GM23338 (cell line): ENCODE measurements around the gene DLGAP5.

Source experiments
- EZH2 ChIP-seq: fragments of 200-600 bp; sonication (generic); IDR thresholded peaks from one replicate; pipeline ENCODE4 v1.8.0; 2017; ENCODE audit warnings: antibody characterized with exemption, mild to moderate bottlenecking, low read depth; ENCODE audit not compliant: unreplicated experiment
- EZH2phosphoT487 ChIP-seq: fragments of 200-600 bp; sonication (generic); IDR thresholded peaks from one replicate; pipeline ENCODE4 v1.8.1; 2018; ENCODE audit warnings: antibody characterized with exemption; ENCODE audit not compliant: unreplicated experiment
- JUNB ChIP-seq: IDR thresholded peaks from one replicate; pipeline ENCODE4 v1.6.1; 2016; ENCODE audit warnings: antibody characterized with exemption; ENCODE audit not compliant: unreplicated experiment
- POLR2AphosphoS5 ChIP-seq: IDR thresholded peaks from 2 replicates; pipeline ENCODE4 v1.6.1; 2016; ENCODE audit warnings: antibody characterized with exemption, low read depth
- TF ChIP-seq, protein P1 (sequence below), 2 experiments: fragments of 200-600 bp in 1 of 2; sonication (generic) in 1 of 2; conservative IDR thresholded peaks; 2 replicates each; pipeline versions ENCODE4 v1.5.1 to v1.6.1; 2016 to 2017; ENCODE audit warnings: antibody characterized with exemption in 2 of 2, low read depth in 2 of 2, mild to moderate bottlenecking in 2 of 2, moderate library complexity in 1 of 2
- TF ChIP-seq, protein P2 (sequence below): fragments of 250-450 bp; sonication (Bioruptor Pico); IDR thresholded peaks from 2 replicates; pipeline ENCODE4 v1.5.0; 2020; ENCODE audit warnings: mild to moderate bottlenecking, moderate library complexity
- TF ChIP-seq, protein P3 (sequence below): IDR thresholded peaks from one replicate; pipeline ENCODE4 v1.6.1; 2018; ENCODE audit warnings: antibody characterized with exemption; ENCODE audit not compliant: unreplicated experiment

DNA sequence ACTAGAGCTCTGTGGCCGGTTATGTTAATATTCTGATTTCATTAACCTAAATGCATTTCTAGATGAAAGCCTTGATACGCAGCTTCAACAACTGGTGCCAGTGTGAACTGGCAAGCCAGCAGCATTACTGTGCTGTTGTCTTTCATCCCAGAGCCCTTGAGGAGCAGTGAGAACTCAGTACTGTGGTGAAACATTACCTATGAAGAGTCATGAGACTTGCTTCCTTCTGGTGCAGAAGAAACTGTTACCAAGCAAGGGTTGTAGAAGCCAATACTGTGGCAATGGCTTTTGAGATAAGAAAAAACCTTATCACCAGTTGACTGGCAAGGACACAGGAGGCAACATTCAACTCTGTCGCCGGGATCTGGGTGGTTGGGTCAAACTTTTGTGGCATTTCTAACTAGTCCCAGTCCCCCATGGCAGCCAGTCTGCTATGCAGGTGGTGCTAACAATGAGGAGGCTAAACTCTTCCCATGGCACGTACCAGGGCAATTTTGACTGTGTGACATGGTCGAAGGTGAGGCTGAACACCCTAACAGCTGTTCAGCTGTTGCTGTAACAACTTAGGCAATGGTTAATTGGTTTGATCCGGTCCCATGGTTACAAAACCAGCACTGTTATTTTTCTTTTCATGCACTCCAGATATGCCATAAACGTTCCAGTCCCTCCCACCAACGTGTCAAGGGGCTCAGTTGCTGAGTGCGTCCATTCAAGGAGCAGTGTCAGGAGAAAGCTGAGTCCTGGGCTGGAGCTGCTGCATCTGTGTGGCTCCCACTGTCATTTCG, 74.9 kb downstream of the DLGAP5 start:
- TF ChIP-seq, protein P1, sequence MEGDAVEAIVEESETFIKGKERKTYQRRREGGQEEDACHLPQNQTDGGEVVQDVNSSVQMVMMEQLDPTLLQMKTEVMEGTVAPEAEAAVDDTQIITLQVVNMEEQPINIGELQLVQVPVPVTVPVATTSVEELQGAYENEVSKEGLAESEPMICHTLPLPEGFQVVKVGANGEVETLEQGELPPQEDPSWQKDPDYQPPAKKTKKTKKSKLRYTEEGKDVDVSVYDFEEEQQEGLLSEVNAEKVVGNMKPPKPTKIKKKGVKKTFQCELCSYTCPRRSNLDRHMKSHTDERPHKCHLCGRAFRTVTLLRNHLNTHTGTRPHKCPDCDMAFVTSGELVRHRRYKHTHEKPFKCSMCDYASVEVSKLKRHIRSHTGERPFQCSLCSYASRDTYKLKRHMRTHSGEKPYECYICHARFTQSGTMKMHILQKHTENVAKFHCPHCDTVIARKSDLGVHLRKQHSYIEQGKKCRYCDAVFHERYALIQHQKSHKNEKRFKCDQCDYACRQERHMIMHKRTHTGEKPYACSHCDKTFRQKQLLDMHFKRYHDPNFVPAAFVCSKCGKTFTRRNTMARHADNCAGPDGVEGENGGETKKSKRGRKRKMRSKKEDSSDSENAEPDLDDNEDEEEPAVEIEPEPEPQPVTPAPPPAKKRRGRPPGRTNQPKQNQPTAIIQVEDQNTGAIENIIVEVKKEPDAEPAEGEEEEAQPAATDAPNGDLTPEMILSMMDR (conservative IDR thresholded peaks at IDR 0.05; ENCODE audit: low read depth in 2 of 2): no peak
- TF ChIP-seq JUNB (no peak), POLR2AphosphoS5 (no peak), EZH2 (no peak), EZH2phosphoT487 (no peak)
- TF ChIP-seq, protein P2, sequence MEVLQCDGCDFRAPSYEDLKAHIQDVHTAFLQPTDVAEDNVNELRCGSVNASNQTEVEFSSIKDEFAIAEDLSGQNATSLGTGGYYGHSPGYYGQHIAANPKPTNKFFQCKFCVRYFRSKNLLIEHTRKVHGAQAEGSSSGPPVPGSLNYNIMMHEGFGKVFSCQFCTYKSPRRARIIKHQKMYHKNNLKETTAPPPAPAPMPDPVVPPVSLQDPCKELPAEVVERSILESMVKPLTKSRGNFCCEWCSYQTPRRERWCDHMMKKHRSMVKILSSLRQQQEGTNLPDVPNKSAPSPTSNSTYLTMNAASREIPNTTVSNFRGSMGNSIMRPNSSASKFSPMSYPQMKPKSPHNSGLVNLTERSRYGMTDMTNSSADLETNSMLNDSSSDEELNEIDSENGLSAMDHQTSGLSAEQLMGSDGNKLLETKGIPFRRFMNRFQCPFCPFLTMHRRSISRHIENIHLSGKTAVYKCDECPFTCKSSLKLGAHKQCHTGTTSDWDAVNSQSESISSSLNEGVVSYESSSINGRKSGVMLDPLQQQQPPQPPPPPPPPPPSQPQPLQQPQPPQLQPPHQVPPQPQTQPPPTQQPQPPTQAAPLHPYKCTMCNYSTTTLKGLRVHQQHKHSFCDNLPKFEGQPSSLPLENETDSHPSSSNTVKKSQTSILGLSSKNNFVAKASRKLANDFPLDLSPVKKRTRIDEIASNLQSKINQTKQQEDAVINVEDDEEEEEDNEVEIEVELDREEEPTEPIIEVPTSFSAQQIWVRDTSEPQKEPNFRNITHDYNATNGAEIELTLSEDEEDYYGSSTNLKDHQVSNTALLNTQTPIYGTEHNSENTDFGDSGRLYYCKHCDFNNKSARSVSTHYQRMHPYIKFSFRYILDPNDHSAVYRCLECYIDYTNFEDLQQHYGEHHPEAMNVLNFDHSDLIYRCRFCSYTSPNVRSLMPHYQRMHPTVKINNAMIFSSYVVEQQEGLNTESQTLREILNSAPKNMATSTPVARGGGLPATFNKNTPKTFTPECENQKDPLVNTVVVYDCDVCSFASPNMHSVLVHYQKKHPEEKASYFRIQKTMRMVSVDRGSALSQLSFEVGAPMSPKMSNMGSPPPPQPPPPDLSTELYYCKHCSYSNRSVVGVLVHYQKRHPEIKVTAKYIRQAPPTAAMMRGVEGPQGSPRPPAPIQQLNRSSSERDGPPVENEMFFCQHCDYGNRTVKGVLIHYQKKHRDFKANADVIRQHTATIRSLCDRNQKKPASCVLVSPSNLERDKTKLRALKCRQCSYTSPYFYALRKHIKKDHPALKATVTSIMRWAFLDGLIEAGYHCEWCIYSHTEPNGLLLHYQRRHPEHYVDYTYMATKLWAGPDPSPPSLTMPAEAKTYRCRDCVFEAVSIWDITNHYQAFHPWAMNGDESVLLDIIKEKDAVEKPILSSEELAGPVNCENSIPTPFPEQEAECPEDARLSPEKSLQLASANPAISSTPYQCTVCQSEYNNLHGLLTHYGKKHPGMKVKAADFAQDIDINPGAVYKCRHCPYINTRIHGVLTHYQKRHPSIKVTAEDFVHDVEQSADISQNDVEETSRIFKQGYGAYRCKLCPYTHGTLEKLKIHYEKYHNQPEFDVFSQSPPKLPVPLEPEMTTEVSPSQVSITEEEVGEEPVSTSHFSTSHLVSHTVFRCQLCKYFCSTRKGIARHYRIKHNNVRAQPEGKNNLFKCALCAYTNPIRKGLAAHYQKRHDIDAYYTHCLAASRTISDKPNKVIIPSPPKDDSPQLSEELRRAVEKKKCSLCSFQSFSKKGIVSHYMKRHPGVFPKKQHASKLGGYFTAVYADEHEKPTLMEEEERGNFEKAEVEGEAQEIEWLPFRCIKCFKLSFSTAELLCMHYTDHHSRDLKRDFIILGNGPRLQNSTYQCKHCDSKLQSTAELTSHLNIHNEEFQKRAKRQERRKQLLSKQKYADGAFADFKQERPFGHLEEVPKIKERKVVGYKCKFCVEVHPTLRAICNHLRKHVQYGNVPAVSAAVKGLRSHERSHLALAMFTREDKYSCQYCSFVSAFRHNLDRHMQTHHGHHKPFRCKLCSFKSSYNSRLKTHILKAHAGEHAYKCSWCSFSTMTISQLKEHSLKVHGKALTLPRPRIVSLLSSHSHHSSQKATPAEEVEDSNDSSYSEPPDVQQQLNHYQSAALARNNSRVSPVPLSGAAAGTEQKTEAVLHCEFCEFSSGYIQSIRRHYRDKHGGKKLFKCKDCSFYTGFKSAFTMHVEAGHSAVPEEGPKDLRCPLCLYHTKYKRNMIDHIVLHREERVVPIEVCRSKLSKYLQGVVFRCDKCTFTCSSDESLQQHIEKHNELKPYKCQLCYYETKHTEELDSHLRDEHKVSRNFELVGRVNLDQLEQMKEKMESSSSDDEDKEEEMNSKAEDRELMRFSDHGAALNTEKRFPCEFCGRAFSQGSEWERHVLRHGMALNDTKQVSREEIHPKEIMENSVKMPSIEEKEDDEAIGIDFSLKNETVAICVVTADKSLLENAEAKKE (CRISPR knock-in tag): no peak
- TF ChIP-seq, protein P3, sequence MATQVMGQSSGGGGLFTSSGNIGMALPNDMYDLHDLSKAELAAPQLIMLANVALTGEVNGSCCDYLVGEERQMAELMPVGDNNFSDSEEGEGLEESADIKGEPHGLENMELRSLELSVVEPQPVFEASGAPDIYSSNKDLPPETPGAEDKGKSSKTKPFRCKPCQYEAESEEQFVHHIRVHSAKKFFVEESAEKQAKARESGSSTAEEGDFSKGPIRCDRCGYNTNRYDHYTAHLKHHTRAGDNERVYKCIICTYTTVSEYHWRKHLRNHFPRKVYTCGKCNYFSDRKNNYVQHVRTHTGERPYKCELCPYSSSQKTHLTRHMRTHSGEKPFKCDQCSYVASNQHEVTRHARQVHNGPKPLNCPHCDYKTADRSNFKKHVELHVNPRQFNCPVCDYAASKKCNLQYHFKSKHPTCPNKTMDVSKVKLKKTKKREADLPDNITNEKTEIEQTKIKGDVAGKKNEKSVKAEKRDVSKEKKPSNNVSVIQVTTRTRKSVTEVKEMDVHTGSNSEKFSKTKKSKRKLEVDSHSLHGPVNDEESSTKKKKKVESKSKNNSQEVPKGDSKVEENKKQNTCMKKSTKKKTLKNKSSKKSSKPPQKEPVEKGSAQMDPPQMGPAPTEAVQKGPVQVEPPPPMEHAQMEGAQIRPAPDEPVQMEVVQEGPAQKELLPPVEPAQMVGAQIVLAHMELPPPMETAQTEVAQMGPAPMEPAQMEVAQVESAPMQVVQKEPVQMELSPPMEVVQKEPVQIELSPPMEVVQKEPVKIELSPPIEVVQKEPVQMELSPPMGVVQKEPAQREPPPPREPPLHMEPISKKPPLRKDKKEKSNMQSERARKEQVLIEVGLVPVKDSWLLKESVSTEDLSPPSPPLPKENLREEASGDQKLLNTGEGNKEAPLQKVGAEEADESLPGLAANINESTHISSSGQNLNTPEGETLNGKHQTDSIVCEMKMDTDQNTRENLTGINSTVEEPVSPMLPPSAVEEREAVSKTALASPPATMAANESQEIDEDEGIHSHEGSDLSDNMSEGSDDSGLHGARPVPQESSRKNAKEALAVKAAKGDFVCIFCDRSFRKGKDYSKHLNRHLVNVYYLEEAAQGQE: no peak
